ENCODE measurements around the gene KPNB1.
"Not testable (repeated sequence)": the region's sequence is repeated elsewhere in the genome, so short reads cannot be mapped to it uniquely, and the experiment has no call there.

Gene KPNB1

DNA sequence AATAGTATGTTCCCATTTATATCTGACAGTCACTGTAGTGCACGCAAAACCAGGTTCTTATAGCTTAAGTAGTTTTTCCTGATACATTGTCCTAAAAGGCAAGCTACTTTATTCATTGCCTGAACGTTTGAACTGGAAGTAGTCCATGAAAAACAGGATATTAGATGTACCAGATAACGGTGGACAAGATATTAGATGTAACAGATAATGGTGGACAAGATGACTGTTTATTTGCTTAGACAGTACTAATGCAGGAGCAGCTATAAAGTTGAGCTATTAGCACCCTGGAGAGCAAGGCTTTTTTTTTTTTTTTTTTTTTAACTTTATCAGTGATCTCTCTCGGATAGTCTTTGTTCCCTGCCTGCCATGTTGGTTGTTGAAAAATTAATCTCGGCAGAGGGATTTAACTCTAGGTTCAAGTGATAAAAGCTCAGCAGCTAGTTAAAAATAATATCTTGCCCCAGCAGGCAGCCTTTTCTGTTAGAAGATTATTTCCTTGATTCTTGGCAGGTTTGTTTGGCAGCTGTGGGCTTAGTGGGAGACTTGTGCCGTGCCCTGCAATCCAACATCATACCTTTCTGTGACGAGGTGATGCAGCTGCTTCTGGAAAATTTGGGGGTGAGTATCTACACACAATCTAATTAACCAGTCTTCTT is 26.9 kb downstream of the KPNB1 start:
- DNase-seq (ENCODE audit: low spot score): no peak

DNA sequence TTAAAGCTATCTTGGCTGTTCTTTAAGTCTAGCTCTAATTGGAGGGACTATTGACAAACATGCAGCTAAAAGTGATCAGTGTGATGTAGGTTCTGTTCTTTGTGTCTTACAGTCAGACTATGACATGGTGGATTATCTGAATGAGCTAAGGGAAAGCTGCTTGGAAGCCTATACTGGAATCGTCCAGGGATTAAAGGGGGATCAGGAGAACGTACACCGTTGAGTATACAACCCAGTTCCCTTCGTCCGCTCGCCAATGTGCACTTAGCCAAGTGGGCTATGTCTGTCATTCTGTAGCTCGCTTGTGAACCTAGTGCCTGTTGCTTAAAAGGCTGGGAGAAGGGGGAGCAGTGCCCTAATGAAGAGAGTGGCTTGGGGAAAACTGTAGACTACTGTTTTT is 28.5 kb downstream of the KPNB1 start:
- no peak for DNase-seq (ENCODE audit: low spot score)

DNA sequence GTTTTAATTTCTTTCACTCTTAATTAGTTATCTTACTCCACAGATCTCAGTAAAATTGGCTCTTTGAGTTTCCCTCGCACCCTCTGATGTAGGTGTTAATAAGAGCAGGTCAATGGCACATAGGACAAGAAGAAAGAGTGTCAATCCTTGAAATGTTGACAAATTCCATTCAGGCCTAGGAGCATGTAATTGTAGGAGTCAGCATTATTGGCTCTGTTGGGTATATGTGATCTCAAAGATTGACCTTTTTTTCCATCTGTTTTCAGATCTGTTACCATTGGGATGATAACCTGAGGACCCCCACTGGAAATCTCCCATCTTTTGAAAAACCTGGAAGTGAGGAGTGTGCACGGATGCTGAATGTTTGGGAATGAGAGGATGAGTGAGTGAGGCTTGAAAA is 32.4 kb downstream of the KPNB1 start:
- no peak for DNase-seq (ENCODE audit: low spot score)

DNA sequence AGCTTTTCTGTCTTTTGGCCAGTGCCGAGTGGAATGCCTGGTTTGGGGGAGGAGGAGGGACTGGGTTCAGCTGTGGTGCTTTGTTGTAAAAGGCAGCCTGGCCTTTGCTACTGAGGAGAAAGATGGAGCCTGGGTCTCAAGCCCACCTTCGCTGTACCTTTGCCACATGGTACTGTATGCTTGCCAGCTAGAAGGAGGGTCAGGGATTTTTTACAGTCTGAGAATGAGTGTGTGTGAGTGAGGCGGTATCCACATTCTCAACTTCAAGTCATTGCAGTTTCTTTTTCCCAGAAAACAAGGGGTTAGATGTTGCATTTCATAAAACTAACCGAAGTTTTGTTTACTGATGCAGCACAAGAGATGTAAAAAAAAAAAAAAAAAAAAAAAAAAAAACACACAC is 33.0 kb downstream of the KPNB1 start:
- not testable (repeated sequence) for DNase-seq (ENCODE audit: low spot score)

DNA sequence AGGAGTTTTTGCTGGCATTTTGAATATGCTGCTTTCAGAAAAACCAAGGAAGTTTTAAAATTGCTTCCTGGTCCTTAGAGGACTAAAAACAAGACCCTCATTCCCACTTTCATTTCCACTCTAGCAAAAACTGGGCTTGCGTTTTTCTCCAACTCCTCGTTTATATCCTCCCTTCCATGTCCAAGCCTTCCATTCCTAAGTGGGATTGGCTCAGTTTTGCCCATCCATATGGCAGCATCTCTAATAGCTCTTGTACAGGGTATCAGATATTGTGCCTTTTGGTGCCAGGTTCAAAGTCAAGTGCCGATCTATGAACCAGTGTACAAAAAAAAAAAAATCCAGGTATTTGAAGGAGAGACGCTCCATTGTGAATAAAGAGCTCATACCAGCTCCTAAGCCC is 34.3 kb downstream of the KPNB1 start:
- no peak for DNase-seq (ENCODE audit: low spot score)

DNA sequence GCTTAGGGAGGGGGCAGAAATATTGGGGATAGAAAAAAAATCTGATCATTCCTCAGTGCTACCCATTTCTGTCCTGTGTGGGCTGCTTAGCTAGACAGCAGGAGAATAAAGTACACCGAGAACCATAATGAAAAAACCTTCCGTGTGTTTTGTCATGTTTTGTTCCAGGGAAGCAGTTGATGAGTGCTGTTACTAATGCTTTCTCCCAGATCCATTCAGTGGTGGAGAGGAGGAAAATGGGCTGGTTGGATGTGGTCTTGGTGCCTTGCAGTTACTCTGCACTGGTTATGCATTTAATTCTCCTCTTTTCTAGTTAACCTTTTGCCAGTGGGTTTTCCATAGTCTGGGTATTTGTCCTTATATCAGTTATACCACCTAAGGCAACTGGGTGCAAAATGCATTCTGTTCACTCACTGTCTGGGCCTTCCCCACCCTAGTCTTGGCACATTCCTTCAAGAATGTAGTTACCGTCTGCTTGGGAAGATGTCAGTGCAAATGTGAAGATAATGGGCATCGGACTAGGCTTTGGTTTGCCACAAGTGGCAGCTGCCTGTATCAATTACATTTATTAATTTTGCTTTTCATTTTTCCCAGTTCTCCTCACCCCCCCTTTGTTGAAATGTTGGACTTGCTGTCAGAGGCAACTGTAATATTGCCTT is 34.9 kb downstream of the KPNB1 start:
- no peak for DNase-seq (ENCODE audit: low spot score)

DNA sequence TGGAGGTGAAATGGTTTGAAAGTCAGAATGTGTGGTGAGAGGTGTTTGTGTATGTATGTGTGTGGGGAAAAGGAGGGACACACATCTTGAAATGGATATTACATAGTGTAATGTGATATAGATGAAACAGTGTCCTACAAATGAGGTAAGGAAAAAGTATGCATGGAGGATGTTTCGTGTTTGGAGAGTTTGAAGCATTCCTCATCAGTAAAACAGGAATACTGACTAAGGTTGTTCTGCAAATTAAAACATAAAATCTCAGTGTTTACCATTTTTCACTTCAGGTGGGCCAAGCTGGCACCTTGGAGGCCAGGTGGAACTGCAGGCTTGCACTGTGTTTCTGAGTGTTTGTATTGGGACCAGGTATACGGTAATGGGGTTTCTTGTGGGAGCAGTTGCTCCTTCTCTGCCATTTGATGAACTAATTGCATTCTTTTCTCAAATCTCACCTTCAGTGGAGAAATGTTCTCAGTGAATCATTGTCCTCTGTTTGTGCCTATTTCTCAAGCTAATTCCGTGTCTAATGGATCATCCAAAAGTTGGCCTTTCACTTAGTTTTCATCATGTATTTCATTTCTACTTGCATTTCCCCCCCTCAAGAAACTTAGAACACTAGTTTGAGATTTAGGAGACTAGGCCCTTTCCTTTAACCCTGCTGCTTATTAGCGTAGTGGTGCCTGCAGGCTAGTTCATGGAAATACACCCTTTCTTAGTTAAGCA is 36.0 kb downstream of the KPNB1 start:
- DNase-seq (ENCODE audit: low spot score): no peak

DNA sequence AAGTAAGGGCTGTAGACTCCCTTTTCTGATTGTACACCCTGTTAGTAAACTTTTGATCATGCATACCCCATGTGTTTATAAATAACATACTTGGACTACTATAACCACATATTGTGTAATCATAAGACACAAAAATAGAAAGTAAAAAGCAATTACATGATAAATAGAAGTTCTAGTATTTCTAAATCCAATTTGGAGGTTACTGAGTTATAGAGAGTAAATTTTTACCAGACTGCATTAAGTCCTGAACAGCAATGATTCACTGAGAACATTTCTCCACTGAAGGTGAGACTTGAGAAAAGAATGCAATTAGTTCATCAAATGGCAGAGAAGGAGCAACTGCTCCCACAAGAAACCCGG is 36.5 kb downstream of the KPNB1 start:
- no peak for DNase-seq (ENCODE audit: low spot score)

DNA sequence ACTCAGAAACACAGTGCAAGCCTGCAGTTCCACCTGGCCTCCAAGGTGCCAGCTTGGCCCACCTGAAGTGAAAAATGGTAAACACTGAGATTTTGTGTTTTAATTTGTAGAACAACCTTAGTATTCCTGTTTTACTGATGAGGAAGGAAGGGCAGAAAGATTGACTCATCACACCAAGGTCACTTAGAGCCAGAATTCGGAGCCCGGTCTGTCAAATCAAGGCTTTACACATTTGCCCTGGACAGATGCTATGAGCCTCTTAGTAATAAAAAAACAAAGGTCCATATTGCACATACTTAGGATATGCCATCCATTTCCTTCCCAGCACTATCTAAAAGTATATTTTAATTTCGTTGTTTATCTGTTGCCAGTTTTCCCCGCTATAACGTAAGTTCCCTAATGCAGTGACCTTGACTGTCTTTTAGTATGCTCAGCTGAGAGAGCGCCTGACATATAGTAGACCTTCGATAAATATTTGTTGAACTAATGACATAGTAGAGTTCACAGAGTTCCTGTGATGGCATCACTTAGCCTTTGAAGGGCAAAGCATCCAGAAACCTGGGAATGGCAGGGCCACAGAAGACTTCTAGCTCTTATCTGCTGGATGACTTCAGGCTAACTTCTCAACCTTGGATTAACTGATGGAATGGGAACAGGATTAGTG is 37.1 kb downstream of the KPNB1 start:
- DNase-seq (ENCODE audit: low spot score): no peak

DNA sequence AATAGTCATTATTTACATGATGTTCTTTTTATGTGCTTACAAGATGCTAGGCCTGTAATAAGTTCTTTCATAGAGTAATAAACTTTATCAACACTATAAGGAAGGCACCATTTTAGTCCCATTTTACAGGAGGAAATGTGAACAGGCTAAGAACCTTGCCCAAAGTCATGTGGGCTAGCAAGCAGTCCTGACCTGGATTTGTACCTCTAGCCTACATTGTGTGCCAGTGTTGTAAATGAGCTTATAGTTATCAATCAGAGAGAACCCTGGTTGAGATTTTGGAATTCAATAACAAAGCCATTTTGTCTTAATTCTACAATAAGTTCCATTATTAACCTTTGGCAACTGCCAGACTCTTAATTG is 37.6 kb downstream of the KPNB1 start:
- DNase-seq (ENCODE audit: low spot score): no peak

DNA sequence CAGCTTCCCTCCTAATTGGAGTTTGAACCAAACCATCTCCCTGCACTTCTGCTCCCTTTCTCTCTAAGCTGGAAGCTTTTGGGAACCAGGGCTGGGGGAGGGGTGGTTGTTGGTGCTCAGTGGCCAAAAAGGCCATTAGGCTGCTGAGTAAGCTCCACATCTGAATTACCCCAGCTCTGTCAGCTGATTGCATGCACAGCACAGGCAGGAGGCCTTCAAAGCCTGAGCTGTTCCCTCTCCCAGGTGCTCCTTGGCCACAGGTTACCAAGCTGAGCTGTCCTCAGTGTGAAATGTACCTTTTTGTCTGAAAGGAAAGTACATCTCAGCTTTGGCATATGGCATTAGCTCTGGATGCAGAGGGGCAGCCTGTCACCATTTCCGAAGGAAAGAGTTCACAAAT is 38.0 kb downstream of the KPNB1 start:
- DNase-seq (ENCODE audit: low spot score): no peak

DNA sequence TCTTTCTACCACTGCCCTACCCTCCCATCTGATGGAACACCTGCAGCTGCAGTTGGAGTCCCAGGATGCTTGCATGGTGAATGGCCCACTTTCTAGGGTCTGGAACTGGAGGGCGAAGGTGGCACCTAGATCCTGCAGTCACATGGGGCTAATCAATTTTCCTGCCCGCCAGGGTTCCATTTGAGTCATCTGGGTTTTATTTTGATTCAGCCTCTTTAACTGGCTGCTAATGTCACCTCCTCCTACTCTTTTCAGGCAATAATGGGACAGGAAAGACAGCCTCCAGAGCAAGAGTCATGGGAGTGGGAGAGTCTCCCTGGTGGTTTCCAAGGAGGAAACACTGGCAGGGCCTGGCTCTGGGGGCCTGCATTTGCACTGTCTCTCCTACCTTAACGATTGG is 40.4 kb downstream of the KPNB1 start:
- no peak for DNase-seq (ENCODE audit: low spot score)

DNA sequence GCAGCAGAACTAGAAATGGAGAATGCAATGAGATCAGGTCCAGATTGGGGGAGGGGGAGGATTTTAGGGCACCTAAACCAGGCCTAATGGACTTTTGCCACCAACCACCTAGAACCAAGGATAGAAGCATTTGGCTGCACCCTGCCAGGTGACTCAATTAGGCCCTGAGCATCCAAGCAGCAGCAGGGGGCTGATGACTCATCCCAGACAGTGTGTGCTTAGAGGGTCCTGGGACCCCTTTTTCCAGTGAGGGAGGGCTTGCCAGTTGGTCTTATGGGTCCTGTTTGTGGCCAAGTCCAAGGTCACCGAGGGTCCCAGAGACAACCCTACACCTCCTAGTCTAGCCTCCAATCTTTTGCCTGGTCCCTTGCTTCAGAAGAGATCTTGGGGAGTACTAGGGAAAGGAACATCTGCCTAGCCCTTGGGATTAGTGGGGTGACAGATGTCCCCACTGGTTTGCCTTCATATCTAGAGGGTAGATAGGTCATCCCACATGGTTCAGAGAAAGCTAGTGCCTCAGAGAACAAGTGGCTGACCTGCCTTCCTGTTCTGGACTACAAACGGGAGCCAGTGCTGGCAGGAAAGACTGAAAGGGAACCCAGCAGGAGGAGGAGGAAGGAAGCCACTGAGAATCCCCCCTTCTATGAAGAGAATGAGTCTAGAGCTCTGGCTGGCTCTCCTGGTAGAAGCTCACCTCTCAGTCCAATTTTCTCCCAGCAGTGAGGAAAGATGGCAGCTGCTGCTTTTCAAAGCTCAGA is 42.6 kb downstream of the KPNB1 start:
- DNase-seq (ENCODE audit: low spot score): no peak

DNA sequence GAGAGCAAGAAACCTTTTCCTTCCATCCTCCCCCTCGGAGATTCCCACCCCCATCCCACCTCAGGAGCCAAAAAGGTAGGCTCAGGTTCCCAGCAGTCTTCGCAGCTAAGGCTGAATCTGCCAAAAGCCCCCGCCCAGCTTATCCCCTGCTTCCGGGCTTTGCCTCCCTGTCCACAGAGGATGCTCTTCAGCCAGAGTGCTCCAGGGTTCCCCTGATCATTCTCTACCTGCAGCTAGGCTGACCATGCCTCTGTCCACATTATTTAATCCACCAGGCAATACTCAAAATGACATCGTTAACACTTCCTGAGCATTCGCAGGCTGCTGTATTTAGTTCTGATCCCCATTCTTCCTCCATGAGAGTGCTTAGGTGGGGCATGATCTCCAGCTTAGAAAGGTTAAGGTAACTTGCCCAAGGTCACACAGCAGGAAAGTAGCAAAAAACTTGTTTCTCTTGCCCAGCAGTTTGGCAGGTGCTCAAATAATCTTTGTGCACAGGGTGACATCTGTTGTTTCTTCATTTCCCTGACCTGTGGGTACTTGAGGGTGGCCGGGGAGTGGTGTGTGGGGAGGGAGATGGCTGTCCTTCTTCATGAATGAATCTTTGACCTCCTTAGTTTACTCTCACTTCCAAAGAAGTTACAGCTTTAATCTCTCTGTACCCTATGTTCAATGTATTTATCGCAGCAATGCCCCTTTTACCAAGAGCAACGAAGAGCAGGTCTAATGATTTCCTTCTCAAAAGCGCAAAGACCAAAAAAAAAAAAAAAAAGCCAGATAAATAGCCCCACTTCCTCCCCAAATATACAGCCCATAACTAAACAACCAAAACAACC is 43.4 kb downstream of the KPNB1 start:
- no peak for DNase-seq (ENCODE audit: low spot score)

DNA sequence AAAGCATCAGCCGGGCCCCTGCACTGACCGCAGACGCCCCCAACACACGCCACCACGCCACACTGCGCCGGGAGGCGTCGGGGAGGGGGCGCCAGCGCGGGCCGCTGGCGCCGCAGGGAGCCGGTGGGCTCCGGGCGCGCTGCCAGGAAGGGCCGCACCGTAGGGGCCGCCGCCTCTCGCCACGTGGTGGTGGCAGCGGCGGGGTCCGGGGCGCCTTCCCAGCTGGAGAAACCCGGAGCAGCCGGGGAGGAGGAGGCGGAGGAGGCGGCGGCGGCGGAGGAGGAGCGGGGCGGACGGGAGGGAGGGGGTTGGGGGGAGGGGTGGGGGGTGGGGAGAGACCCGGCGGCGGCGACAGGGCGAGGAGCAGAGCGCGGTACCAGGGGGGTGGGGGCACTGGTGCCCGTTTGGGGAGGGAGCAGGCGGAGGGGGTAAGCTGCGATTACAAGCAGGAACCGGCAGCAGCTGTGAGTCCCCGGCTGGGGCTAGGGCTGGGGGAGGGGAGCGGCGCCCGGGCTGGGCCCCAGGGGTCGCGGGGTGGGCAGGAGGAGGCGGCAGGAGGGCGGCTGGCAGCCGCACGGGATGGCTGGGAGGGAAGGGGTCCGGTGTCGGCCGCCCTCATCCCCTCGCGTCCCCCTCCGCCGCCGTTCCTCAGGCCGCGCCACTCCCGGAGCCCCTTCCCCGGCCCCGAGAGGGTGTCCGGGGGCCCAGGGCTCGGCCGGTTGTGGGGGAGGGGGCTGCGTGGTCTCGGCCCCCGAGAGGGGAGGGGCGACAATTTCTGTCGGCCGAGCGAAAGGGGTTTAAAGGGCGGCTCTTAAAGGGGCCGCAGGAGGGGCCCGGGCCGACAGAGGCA is 44.2 kb downstream of the KPNB1 start, which contains the start of gene TBKBP1:
TBKBP1 (plus strand) TSS at position 431 of the 850 bp plus-strand sequence. CDS start 1,952 bp downstream, outside the sequence.
- no peak for DNase-seq (ENCODE audit: low spot score)

DNA sequence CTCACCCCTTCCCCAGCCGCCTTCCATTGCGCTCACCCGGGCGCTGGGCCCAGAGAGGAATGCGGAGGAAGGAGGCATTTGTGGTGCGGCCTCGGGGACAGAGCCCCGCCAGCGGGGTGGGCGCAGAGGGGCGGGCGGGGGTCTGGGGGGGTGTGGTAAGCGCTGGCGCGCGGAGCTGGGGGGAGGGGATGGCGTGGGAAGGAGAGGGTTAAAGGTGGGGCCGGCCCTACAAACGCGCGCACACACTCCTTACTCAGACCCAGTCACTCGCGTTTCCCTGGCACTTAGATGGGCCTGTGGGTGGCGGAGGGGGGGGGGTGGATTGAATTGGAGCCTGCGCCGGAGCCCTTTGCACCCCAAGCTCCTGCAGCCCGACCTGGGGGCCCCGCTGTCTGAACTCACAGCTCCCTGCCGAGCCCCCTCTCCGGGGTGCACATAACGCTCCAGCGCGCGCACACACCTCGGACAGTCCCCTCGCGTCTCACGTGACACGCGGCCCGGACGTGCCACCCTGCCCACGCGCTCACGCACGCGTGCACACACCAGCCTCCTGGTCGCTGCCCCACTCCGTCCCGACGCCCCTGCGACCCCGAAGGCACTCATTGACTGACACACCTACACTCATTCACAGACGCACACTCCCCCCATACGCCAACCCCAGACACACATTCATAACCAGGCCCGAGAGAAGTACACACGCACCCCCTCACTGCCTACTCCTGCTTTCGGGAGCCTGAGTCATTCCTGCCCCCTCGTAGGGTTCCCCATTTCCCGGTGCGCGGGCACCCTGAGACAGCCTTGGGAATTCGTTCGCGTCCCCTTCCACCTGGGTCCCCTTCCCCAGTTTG is 45.1 kb downstream of the KPNB1 start:
- no peak for DNase-seq (ENCODE audit: low spot score)

DNA sequence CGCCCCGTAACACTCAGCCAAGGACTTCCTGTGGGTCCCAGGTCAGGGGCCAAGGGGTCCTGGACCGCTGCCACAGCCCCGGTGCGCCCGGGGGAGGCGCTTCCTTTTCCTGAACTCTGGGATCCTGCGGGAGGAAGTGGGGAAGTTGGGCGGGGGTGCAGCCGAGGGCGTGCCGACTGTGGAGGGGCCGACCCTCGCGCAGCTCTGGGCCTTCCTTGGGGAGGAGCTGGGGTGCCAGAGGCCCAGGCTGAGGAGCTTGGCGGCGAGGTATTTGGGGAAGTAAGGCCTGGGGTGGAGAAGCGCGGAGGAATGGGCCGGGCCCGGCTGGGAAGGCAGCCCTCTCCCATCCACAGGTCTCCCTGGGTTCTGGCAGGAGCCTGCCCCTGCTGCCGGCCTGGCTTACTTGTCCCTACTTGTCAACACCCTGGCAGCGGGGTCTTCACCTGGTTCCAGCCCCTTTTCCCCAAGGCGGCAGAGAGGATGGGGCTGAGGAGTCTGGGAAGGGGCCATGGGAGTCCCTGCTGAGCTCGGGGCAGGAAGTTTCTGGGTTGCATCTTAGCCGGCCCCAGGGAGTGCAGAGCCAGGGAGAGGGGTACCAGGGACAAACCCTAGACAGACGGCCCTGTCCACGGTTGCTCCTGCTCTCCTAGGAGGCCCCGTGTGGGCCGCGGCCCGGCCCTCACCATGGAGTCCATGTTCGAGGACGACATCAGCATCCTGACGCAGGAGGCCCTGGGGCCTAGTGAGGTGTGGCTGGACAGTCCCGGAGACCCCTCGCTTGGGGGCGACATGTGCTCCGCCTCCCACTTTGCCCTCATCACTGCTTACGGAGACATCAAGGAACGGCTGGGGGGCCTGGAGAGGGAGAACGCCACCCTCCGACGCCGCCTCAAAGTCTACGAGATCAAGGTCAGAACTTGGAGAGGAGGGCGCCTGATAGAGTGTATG is 46.0 kb downstream of the KPNB1 start:
- DNase-seq (ENCODE audit: low spot score): no peak
